LNCAP (cell line): ENCODE results near the gene PLEKHA8.

Experiments
- CTCF ChIP-seq: fragments of 450-650 bp; IDR thresholded peaks from 2 replicates; pipeline ENCODE4 v1.5.1; 2017; ENCODE audit warnings: mild to moderate bottlenecking

The PLEKHA8 gene

GRCh38 chr7:30144657-30145306, 116.6 kb downstream of the PLEKHA8 start:
- TF ChIP-seq CTCF: no peak

GRCh38 chr7:30145426-30145970, 117.3 kb downstream of the PLEKHA8 start:
- TF ChIP-seq CTCF: no peak

- TF ChIP-seq CTCF: no peak
Observed at GRCh38 chr7:30146127-30146612, 118.0 kb downstream of the PLEKHA8 start.

GRCh38 chr7:30147223-30147622, 119.0 kb downstream of the PLEKHA8 start:
- no peak for TF ChIP-seq CTCF

- no peak for TF ChIP-seq CTCF
Observed at GRCh38 chr7:30147785-30148184, 119.6 kb downstream of the PLEKHA8 start.

- no peak for TF ChIP-seq CTCF
Observed at GRCh38 chr7:30148426-30148825, 120.2 kb downstream of the PLEKHA8 start.

GRCh38 chr7:30148951-30149459, 120.8 kb downstream of the PLEKHA8 start:
- TF ChIP-seq CTCF: no peak
